PC-9 (cell line): ENCODE data around the gene COX6A1.

Experiments
- EZH2 ChIP-seq: fragments of 200-600 bp; sonication (generic); IDR thresholded peaks from 2 replicates; pipeline ENCODE4 v1.8.0; 2017; ENCODE audit warnings: antibody characterized with exemption, low read depth
- TF ChIP-seq, protein P1 (sequence below): fragments of 200-600 bp; sonication (generic); conservative IDR thresholded peaks from 2 replicates; pipeline ENCODE4 v1.6.1; 2017; ENCODE audit warnings: mixed run types, antibody characterized with exemption, mild to moderate bottlenecking, moderate library complexity

DNA sequence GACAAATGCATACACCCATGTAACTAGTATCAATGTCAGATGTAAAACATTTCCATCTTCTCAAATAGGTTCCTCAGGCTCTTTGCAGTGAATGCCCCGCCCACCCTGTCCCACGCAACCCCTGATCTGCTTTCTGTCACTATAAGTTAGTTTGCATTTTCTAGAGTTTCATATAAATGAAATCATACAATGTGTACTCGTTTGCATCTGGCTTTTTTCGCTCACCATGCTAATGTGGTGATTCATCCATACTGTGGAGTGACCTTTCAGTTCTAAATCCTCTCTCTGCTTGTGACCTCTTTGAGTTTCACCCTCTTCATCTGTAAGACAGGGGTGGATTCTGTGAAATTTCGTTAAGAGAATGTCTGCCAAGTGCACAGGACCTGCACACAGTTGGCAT lies 38.4 kb upstream of the COX6A1 start:
- TF ChIP-seq, protein P1, sequence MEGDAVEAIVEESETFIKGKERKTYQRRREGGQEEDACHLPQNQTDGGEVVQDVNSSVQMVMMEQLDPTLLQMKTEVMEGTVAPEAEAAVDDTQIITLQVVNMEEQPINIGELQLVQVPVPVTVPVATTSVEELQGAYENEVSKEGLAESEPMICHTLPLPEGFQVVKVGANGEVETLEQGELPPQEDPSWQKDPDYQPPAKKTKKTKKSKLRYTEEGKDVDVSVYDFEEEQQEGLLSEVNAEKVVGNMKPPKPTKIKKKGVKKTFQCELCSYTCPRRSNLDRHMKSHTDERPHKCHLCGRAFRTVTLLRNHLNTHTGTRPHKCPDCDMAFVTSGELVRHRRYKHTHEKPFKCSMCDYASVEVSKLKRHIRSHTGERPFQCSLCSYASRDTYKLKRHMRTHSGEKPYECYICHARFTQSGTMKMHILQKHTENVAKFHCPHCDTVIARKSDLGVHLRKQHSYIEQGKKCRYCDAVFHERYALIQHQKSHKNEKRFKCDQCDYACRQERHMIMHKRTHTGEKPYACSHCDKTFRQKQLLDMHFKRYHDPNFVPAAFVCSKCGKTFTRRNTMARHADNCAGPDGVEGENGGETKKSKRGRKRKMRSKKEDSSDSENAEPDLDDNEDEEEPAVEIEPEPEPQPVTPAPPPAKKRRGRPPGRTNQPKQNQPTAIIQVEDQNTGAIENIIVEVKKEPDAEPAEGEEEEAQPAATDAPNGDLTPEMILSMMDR: no peak
- no peak for TF ChIP-seq EZH2
